ENCODE results near the gene TNK2. TPM values are rescaled to one million over a fixed set of nuclear protein-coding genes. Genes with fewer than 3 reads are reported as not detected.
A peak's percentile ranks its signal among the peaks of the same experiment; 100 is the strongest.

Gene TNK2
- total and polyA plus RNA-seq, 2 of the 8 experiments (the other 6 are each of a cell fraction or from before 2014, with no cell fraction given) = 10.4 to 33.9 TPM

DNA sequence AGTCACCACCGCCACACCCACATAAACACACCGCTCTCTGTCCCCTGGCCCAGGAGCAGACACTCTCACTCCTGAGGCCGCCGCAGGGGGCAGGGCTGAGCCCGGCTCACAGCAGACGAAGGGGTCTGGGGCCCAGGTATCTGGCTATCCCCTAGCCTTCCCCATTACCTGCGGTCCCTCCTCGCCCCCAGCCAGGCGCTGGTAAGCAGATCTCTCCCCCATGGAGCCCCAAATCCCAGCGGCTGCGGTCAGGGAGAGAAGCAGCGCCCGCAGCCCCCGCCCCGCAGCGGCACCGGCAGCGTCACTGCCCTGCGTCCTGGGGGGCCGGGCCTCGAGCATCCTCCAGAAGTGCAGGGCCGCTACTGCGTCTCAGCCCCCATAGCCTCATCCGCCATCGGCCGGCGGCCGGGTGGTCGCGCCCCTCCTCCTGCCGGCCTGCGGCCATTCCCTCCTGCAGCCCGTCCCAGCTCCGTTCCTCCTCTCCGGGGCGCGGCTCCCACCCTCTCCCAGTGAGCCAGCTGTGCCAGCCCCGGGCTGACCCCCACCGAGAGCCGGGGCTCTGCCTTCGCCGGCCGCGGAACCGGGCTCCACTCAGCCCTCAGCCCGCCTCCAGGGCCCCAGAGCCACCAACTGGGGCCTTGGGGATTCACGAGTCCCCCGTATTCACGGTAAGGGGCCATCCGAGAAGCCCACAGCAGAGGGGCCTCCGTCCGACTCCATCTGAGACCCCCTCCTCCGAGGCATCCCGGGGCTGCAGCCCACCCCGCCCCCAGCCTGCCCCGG, 13.1 kb downstream of the TNK2 start (continued):
- peak; percentile 75 for TF ChIP-seq CREB1 (IDR thresholded peaks at IDR 0.05)
